AG08395 (cell line): ENCODE measurements around the gene ZNF480.
A peak's percentile ranks its signal among the peaks of the same experiment; 100 is the strongest.
"Not testable (repeated sequence)": the region's sequence is repeated elsewhere in the genome, so short reads cannot be mapped to it uniquely, and the experiment has no call there.

ENCODE experiments used
- DNase-seq: peaks from one replicate; pipeline ENCODE4 v3.0.0; 2012; ENCODE audit warnings: mixed read lengths, low spot score

ZNF480 gene

GRCh38 chr19:52339022-52339421 is 42.1 kb downstream of the ZNF480 start:
- DNase-seq = not testable (repeated sequence)

GRCh38 chr19:52343548-52343947 is 46.6 kb downstream of the ZNF480 start:
- DNase-seq = peak; percentile 26

GRCh38 chr19:52345162-52345561 is 48.2 kb downstream of the ZNF480 start:
- DNase-seq = no peak

GRCh38 chr19:52351512-52351911 is 54.5 kb downstream of the ZNF480 start:
- no peak for DNase-seq

GRCh38 chr19:52366414-52366824 is 69.5 kb downstream of the ZNF480 start:
- no peak for DNase-seq

- peak; percentile 97 for DNase-seq
These were observed 72.8 kb downstream of the ZNF480 start, which contains the start of gene ZNF880 for GRCh38 chr19:52369559-52370340. Gene ZNF880 (plus strand): TSS chr19:52369923. CDS start chr19:52369966, 43 bp downstream.

- DNase-seq = no peak
These were observed 73.4 kb downstream of the ZNF480 start for GRCh38 chr19:52370341-52370710.
